ENCODE measurements around the gene ARPC3.
A peak's percentile ranks its signal among the peaks of the same experiment; 100 is the strongest.
"Not testable (repeated sequence)": the region's sequence is repeated elsewhere in the genome, so short reads cannot be mapped to it uniquely, and the experiment has no call there.

The ARPC3 gene

DNA sequence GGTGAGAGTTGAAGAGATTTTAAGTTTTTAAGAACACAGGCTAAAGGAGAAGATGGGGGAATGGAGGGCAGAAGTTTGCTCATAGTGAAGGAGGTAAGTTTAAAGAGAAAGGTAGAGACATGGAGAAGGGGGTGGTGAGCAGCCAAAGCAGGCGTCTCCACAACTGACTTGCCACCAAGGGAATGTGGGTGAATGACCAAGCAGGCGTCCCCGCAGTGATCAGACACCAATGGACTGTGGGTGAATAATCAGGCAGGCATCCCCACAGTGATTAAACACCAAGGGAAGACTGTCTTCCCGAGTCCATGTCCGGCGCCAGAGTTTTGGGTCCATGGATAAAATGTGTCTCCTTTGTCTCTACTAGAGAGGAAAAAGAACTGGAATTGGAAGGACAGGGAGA is 40.1 kb downstream of the ARPC3 start:
- DNase-seq, result not testable (repeated sequence)

DNA sequence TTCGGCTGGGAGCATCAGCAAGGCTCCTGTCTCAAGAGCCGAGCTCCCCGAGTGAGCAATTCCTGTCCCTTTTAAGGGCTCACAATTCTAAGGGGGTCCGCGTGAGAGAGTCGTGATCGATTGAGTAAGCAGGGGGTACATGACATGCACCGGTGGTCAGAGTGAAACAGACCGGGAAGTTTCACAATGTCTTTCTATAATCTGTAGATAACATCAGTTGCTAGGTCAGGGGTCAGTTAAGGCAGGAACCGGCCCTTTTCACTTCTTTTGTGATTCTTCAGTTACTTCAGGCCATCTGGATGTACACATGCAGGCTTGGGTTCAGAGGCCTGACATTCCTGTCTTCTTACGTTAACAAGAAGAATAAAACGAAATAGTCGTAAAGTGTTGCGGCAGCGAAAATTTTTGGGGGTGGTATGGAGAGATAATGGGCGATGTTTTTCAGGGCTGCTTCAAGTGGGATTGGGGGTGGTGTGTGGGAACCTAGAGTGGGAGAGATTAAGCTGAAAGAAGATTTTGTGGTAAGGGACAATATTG is 44.9 kb downstream of the ARPC3 start:
- not testable (repeated sequence) for DNase-seq

DNA sequence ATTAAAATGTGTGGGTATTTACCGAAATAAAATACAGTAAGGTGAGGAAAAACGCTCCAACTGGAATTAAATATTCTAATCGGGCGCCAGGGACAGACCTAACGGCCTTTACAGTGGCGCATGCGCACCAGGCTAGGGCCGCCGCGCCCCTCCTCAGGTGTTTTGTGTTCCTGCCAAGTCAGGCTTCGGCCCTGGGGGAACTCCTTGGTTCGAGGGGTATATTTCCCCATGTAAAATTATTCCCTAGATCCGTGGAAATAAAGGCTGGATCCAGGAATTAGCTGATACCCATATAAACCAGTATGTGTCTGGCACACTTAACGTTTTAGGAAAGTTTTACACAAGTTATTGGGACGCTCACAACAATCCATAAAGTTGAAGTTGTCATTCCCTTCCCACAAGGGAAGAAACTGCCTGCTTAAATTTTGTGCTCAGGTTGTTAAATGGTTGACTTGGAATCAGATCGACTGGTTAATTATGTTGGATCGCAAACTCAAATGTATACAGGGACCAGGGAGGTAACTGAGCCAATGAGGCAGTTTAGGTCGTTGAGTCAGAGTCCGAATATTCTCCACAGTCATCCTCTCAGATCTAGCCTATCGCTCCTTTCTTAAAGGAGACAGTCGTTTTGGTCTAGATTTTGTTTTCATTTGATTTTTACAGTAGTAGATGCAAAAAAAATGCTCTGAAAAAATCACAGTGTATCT is 46.0 kb downstream of the ARPC3 start:
- peak; percentile 63 for DNase-seq

DNA sequence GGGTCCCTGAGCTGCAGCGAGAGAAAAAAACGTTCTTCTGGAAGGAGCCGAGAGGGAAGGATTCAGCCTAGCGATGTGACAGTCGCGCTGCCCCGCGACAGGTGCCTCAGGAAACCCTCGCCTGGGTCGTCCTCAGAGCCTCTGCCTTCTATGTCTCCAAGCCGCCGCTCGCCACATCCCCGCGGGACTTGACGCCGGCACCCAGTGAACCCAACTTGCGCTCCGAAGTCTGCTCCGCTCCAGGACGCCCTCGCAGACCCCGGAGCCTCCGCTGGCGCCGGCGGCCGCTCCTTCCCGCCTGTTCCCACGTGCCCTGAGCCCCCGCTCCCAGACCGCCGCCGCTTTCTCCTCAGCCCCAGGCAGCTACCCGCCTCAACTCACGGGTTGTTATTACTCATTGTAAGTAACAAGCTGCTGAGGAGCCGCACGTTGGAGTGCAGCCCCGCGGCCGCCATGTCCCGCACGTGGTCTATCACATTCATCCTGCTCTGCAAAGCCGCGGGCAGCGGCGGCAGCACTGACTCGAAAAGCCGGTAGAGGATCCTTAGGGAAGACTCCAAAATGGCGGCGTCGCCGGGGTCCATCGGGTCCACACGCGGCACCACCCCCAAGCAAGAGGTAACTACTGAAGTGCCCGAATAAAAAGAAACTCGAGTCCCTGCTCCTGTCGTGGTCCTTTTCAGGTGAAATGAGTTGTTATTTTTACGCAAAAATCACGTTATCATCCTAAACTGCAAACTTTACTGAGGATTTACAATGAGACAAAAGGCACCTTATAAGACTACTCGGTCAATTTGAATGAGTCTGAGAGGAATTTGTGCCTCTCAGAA is 46.8 kb downstream of the ARPC3 start, which contains the start of gene ANAPC7:
Gene ANAPC7 (minus strand): TSS at position 563 of the 830 bp plus-strand sequence. CDS start 81 bp downstream, at position 482.
- peak; percentile 78 for DNase-seq

All from stimulated activated naive CD4-positive, alpha-beta T cell treated with Interleukin-2 at 50 U/mL for 16 hours (primary cell).